ENCODE measurements around the gene NRIP3.

Gene NRIP3

DNA sequence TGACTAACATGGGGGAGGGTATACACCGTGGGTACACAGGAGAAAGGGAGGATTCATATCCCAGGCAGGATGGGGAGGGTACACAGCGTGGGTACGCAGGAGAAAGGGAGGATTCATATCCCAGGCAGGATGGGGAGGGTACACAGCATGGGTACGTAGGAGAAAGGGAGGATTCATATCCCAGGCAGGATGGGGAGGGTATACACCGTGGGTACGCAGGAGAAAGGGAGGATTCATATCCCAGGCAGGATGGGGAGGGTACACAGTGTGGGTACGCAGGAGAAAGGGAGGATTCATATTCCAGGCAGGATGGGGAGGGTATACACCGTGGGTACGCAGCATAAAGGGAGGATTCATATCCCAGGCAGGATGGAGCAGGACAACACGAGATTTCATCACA, 36.6 kb upstream of the NRIP3 start:
- TF ChIP-seq, protein P1, sequence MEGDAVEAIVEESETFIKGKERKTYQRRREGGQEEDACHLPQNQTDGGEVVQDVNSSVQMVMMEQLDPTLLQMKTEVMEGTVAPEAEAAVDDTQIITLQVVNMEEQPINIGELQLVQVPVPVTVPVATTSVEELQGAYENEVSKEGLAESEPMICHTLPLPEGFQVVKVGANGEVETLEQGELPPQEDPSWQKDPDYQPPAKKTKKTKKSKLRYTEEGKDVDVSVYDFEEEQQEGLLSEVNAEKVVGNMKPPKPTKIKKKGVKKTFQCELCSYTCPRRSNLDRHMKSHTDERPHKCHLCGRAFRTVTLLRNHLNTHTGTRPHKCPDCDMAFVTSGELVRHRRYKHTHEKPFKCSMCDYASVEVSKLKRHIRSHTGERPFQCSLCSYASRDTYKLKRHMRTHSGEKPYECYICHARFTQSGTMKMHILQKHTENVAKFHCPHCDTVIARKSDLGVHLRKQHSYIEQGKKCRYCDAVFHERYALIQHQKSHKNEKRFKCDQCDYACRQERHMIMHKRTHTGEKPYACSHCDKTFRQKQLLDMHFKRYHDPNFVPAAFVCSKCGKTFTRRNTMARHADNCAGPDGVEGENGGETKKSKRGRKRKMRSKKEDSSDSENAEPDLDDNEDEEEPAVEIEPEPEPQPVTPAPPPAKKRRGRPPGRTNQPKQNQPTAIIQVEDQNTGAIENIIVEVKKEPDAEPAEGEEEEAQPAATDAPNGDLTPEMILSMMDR (conservative IDR thresholded peaks at IDR 0.05; ENCODE audit: low read depth, low read length), result no peak
- H3K4me3 ChIP-seq (ENCODE audit: low read depth, low read length), result no peak overlapping the region
- DNase-seq (ENCODE audit: low read depth), result no peak

DNA sequence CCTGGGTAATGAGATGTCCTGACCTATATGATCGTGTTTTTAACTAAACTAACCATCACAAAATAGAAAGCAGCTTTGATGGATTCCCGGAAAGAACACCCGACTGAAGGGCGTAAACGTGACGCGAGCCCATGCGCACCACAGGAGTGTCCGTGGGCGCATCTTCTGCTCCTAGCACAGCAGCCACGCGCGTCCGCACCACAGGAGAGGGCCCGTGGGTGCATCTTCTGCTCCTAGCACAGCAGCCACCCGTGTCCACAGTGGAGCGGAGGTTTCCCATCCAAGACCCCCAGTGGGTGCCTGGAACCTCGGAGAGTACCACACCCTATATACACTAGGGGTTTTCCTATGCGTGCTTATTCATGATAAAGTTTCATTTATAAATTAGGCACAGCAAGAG, 36.1 kb upstream of the NRIP3 start:
- DNase-seq (ENCODE audit: low read depth), result no peak
- H3K4me3 ChIP-seq (ENCODE audit: low read depth, low read length), result no peak overlapping the region
- TF ChIP-seq, protein P1 (conservative IDR thresholded peaks at IDR 0.05; ENCODE audit: low read depth, low read length), result no peak

DNA sequence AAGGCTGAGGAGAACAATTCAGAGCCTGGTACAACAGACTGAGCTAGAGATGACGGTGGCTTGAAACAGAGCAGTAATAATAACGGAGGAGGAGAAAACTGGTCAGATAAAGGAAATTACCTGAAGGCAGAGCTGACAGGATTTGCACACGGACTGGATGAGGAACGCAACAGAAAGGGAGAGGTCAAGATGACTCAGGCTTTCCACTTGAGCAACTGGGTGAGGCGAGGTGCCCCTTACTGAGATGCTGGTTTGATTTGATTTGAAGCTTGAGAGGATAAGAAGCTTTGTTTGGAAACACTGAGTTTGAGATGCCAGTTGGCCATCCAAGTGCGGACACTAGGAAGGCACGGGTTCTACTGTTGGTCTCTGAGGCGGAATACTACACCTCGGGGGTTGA, 35.4 kb upstream of the NRIP3 start:
- H3K4me3 ChIP-seq (ENCODE audit: low read depth, low read length), result no peak overlapping the region
- TF ChIP-seq, protein P1 (conservative IDR thresholded peaks at IDR 0.05; ENCODE audit: low read depth, low read length), result no peak
- DNase-seq (ENCODE audit: low read depth), result peak; percentile 72

DNA sequence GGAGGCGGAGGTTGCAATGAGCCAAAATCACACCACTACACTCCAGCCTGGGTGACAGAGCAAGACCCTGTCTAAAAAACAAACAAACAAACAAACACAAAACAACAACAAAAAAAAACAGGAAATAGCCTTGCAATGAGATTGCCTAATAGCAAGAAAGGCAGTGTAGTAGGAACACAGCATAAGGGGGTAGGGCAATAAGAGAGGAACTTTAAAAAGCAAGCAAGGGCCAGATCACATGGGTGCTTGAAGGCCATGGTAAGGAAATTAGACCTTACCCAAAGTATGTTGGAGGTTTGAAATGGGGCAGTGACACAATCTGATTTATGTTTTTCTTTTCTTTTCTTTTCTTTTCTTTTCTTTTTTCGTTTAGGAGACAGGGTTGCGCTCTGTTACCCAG, 34.7 kb upstream of the NRIP3 start:
- no peak overlapping the region for H3K4me3 ChIP-seq (ENCODE audit: low read depth, low read length)
- TF ChIP-seq, protein P1 (conservative IDR thresholded peaks at IDR 0.05; ENCODE audit: low read depth, low read length), result no peak
- DNase-seq (ENCODE audit: low read depth), result no peak

GRCh38 chr11:9037963-9038362, 34.2 kb upstream of the NRIP3 start:
- no peak overlapping the region for H3K4me3 ChIP-seq (ENCODE audit: low read depth, low read length)
- TF ChIP-seq, protein P1 (conservative IDR thresholded peaks at IDR 0.05; ENCODE audit: low read depth, low read length), result no peak
- DNase-seq (ENCODE audit: low read depth), result no peak

GRCh38 chr11:9037046-9037780, 33.4 kb upstream of the NRIP3 start:
- TF ChIP-seq, protein P1 (conservative IDR thresholded peaks at IDR 0.05; ENCODE audit: low read depth, low read length), result no peak
- no peak for DNase-seq (ENCODE audit: low read depth)
- no peak overlapping the region for H3K4me3 ChIP-seq (ENCODE audit: low read depth, low read length)

DNA sequence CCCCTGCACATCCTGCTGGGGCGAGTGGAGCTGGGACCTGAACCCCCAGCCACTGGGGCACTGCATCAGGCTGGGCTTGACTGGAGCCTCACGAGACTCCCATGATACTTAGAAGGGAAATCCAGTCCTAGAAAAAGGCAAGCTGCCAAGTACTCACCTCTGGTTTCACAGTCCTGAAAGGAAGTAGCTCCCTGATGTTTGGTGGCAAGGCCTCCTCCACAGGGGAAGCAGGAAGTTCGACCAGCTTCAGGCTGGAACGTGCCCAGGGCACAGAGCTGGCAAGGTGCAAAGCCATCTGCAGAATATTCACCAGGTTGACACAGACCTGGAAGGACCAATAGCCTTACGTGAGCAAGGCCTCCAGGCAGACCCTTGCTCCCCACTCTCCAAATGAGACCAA, 26.8 kb upstream of the NRIP3 start:
- no peak for DNase-seq (ENCODE audit: low read depth)
- no peak overlapping the region for H3K4me3 ChIP-seq (ENCODE audit: low read depth, low read length)
- TF ChIP-seq, protein P1 (conservative IDR thresholded peaks at IDR 0.05; ENCODE audit: low read depth, low read length), result no peak
